COLO668 (cell line): ENCODE measurements around the gene TMEM190.
A peak's percentile ranks its signal among the peaks of the same experiment; 100 is the strongest.

Source experiments
- DNase-seq: peaks from one replicate; lab custom pipeline; 2025; ENCODE audit not compliant: unreplicated experiment; lab: John Stamatoyannopoulos, UW

Gene TMEM190

GRCh38 chr19:55369653-55370304 lies 6.8 kb upstream of the TMEM190 start:
- peak; percentile 11 for DNase-seq

- DNase-seq = no peak
Observed at GRCh38 chr19:55370305-55370988, 6.2 kb upstream of the TMEM190 start, which contains the start of gene IL11. Gene IL11, minus strand, starts transcription at chr19:55370463. Its CDS starts 153 bp downstream, at chr19:55370310.

DNA sequence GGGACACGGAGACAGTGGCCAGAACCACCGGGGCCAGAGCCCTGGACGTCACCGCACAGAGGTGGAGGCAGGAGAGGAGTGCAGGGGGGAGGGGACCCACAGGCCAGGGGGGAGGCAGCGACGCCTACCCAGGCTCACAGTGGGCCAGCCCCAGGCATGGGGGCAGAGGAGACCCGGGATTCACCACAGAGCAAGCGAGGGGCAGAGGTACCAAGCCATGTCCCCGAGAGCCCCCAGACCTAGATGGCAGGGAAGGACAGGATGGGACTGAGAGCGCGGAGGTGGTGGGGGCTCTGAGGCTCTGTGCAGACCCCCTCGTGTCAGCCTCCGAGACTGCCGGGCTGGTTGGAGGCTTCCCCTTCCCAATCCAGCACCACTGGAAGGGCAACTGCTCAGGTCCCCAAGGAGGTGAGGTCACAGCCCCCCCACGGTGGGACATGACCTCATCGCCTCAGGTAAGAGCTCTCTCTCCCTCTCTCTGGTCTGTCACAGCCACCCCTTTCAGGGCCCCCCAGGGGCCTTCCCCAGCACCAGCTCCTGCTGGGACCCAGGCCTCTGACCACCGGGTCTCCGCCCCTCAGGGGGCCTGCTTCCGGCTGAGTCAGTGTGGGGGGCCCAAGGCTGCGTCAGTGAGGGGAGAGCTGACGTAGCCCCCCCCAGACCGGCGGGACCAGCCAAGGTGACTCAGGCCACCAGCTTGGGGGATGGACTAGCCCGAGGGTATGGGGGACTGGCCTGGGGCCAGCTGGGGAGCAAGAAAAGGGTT lies 4.1 kb upstream of the TMEM190 start:
- no peak for DNase-seq

DNA sequence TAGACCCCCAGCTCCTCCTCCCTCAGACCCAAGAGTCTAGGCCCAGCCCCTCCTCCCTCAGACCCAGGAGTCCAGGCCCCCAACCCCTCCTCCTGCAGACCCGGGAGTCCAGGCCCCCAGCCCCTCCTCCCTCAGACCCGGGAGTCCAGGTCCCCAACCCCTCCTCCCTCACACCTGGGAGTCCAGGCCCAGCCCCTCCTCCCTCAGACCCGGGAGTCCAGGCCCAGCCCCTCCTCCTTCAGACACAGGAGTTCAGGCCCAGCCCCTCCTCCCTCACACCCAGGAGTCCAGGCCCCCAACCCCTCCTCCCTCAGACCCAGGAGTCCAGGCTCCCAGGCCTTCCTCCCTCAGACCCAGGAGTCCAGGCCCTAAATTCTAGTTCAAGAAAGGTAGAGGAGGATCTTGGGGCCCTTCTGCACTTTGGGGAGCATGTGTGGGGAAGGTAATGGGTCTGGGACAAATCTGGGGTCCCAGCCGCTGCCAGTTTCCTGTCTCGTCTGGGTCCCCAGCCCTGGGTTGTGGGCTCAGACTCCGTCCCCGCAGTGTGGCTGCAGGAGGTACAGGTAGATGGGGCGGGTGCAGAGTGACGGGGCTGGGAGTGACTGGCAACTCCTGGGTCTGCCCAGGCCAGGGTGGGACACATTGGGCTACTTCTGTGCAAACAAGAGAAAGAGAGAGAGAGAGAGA lies 3.2 kb upstream of the TMEM190 start:
- DNase-seq = no peak

DNA sequence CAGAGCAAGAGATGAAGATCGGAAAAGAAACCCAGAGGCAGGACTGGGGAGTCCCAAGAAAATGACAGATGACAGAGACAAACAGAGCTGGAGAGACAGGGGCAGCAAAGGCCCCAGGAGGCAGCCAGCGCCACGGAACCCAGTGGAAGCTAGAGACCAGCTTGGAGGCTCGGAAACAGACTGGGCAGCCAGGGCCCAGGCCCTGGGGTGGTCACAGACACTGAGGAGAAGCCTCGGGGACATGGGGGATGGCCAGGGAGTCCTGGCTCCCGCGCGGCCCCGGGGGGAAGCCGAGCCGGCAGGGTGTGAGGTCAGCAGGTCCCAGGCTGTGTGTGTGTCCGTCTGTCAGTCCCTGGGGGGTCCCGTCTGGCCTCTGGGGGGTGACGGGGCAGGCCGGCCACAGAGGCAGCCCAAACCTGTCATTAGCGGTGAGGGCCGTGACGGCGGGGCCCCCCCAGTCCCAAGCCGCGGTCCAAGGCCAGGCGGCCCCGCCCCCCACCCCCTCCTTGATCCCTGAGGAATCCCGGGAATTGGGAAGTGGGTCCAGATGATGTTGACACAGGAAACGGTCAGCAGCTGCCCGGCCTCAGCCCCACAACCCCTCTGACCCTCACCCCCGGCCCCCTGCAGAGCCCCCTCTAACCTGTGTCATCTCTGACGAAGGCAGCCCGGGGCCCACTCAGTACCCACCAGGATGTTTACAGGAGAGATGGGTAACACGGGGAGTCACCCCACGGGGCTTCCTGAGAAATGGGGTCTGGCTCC lies 2.5 kb upstream of the TMEM190 start:
- peak; percentile 12 for DNase-seq

DNA sequence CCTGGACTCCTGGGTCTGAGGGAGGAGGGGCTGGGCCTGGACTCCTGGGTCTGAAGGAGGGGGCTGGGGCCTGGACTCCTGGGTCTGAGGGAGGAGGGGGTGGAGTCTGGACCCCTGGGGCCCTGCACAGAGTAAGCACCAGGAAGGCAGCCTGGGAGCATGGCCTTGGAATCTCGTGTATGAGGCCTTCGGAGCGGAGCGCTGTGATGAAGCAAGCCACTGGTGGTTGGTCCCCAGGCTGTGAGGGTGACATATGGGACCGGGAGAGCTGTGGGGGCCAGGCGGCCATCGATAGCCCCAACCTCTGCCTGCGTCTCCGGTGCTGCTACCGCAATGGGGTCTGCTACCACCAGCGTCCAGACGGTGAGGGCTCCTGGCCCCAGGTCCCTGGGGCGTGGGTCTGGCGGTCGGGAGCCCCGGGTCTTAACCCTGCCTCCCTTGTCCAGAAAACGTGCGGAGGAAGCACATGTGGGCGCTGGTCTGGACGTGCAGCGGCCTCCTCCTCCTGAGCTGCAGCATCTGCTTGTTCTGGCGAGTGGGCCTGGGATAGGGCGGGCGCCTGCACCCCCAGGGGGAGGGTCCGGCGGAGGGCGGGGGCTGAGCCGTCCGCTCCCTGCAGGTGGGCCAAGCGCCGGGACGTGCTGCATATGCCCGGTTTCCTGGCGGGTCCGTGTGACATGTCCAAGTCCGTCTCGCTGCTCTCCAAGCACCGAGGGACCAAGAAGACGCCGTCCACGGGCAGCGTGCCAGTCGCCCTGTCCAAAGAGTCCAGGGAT lies 918 bp downstream of the TMEM190 start:
- no peak for DNase-seq

DNA sequence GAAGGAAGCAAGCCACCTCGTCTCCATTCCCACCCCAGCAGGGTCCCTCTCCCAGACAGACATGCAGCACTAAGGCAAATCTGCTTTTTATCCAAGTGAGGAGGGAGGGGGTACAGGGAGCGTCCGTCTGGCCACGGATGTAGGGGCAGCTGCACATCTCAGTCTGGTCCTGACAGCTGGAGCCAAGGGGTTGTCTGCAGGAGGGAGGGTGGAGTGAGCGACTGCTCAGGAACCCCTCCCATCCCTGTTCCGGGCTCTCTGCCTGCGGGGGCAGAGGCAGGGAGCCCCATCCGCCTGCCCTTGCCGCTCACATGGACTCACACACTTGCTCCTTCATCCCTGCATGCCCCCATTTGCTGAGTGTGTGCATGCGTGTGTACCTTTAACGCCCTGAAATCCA lies 2.5 kb downstream of the TMEM190 start:
- DNase-seq = no peak

- DNase-seq = no peak
Observed at GRCh38 chr19:55382013-55382412, 5.4 kb downstream of the TMEM190 start.

DNA sequence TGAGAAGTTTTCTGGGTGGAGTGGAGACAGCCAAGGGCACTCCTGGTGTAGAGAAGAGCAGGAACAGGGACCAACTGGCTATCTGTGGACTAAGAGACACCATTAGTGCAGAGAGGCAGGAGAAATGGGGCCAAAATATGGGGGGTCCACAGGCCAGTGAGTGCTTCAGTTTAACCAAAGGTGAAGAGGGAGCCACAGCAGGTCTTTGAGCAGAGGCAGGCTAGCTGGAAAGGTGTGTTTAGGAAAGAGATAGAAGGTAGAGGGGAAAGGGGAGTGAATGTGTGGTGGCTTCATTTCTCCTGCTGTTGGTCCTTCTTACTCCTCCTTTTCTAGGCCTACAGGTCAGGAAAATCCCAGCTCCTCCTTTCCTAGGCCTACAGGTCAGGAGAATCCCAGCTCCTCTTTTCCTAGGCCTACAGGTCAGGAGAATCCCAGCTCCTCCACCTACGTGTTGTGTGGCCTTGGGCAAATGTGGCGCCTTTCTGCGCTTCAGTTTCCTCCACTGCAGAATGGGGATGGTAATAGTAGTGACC lies 6.0 kb downstream of the TMEM190 start:
- no peak for DNase-seq

- peak; percentile 84 for DNase-seq
Observed at GRCh38 chr19:55383279-55384130, 6.9 kb downstream of the TMEM190 start.

DNA sequence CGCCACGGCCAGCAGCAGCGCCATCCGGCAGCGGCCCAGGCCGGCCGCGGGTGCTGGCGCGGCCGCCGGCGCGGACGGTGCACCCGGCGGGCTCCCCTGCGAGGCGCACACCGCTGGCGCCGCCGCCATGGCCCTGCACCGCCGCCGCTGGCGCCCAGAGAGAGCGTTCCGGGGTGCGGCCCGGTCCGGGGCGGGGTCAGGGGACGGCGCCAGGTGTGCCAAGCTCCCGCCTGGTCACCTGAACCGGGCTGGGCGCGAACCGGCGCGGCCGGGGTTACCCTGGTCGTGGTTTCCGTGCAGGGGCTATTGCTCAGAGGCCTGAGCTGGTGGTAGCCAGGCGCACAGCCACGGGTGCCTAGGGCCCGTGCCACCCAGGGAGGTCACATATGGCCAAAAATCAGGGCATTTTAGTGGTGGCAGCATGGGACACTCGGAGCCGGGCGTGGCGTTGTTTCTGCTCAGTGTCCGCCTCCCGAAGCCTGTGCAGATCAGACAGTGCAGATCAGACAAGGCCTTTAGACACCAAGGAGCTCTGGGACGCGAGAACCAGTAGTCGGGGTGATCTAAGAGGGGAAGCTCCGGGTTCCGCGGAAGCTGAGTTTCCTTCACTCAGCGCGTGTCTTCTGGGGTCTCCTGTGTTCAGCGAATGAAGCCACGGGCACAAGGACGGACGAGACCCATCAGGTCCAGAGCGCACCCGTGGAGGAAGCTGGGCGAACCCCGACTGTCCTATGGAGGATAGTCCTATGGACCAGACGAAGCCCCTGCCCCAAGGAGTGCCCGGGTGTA lies 7.7 kb downstream of the TMEM190 start, which contains the start of gene TMEM238:
Gene TMEM238, minus strand, starts transcription at position 162 of the 789 bp plus-strand sequence. Its CDS starts 33 bp downstream, at position 129.
- peak; percentile 82 for DNase-seq

DNA sequence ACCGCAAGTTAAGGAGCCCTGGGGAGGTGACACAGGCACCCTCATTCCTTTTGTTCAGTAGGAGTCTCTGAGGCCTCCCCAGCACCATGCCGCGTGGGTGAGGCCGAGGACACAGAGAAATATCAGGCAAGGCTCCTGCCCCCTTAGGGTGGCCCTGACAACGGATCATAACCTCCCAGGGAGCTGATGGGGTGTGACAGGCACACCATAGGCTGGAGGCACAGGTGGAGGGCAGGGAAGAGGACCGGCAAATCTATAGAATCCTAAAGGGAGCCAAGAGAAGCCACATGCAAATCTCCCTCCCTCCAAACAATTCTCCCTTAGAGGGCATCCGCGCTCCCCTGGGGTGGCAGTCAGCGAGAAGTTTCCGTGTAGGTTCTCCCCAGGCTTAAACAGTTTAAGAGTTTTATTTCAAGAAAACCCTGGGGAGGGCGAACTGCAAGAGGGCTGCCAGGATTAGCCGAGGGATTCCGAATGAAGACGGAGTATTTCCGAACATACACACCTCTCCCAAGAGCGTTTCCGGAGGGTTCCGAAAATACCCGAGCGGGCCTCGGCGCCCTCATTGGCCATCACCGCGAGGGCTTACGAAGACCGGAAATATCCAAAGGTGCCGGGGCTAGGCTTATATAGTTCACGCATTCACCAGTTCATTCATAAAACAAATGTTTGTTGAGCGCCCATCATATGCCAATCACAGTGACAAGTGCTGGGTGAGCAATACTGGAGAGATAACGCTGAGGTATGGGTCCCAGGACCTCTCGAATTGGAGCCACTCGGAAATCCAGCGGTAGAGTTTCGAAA lies 8.5 kb downstream of the TMEM190 start:
- DNase-seq = peak; percentile 96

DNA sequence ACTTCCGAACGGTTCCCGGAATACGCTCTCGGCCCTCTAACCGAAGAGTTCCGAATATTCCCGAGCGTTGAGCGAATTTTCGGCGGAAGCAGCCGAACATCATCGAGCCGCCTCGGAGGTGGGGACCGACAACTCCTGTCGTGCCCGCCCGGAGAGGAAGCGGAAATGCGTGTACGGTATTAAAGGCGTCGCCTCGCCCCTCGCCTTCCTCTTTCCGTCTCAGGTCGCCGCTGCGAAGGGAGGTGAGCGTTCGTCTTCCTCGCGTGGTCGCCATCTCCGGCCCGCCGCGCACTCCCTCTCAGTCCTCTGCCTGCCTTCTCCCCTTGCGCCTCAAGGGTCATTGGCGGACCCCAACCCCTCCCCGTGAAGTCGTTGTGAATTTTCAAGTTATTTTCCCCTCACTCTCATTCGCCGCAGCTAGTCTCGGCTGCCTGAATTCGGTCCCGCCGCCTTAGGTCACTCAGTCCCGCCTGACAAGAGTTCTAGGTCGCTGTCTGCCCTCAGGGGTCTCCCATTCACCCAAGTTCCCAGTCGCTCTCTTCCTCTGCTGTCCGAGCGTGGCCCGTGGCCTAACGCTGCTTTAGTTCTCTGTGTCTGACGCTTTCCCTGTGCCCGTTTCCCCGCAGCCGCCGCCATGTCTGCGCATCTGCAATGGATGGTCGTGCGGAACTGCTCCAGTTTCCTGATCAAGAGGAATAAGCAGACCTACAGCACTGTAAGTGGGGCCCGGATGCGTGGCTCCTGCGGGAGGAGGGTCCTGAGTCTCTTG lies 9.3 kb downstream of the TMEM190 start, which contains the start of gene RPL28:
Gene RPL28, plus strand, starts transcription at position 209 of the 769 bp plus-strand sequence. Its CDS starts 426 bp downstream, at position 635.
- DNase-seq = peak; percentile 97

- no peak for DNase-seq
Observed at GRCh38 chr19:55386493-55386971, 9.9 kb downstream of the TMEM190 start.

DNA sequence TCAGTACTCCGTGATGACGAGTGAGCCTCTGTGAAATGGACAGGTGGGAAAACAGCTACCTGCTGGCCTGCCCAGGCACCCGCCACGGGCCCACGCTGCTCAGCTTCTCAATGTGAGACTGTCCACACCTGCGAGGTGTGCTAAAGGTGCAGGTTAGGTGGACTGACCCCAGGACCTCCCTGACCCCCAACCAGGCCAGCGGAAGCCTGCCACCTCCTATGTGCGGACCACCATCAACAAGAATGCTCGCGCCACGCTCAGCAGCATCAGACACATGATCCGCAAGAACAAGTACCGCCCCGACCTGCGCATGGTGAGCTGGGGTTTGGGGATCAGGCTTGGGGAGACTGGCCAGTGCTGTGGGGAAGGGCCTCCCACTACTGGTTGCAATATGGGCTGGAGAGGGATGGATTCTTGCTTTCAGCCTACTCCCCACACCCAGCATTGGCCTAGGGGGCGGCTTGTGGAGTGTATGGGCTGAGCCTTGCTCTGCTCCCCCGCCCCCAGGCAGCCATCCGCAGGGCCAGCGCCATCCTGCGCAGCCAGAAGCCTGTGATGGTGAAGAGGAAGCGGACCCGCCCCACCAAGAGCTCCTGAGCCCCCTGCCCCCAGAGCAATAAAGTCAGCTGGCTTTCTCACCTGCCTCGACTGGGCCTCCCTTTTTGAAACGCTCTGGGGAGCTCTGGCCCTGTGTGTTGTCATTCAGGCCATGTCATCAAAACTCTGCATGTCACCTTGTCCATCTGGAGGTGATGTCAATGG lies 11.3 kb downstream of the TMEM190 start:
- DNase-seq = no peak
